Measurements from ENCODE around the gene ZC3H4. TPM values are rescaled to one million over a fixed set of nuclear protein-coding genes. Genes with fewer than 3 reads are reported as not detected.

The ZC3H4 gene
- total RNA-seq, 4 donors from 2014 or later: 11.9 to 26.9 (median 17.5) TPM

GRCh38 chr19:47039239-47039874, 74.2 kb downstream of the ZC3H4 start:
- TF ChIP-seq CTCF (IDR thresholded peaks at IDR 0.05; ENCODE audit: low read depth): no peak

GRCh38 chr19:47037766-47038165, 75.8 kb downstream of the ZC3H4 start:
- TF ChIP-seq CTCF (IDR thresholded peaks at IDR 0.05; ENCODE audit: low read depth): no peak

- no peak for TF ChIP-seq CTCF (IDR thresholded peaks at IDR 0.05; ENCODE audit: low read depth)
Observed at GRCh38 chr19:47036097-47036651, 77.4 kb downstream of the ZC3H4 start.

- TF ChIP-seq CTCF (IDR thresholded peaks at IDR 0.05; ENCODE audit: low read depth): no peak
Observed at GRCh38 chr19:47035127-47036096, 78.2 kb downstream of the ZC3H4 start.

GRCh38 chr19:47032171-47032811, 81.3 kb downstream of the ZC3H4 start:
- TF ChIP-seq CTCF (IDR thresholded peaks at IDR 0.05; ENCODE audit: low read depth): no peak

- no peak for TF ChIP-seq CTCF (IDR thresholded peaks at IDR 0.05; ENCODE audit: low read depth)
Observed at GRCh38 chr19:47028195-47028601, 85.4 kb downstream of the ZC3H4 start.

Data from subcutaneous adipose tissue (tissue), 4 donors.